Activated CD4-positive, alpha-beta T cell treated with anti-CD3 and anti-CD28 coated beads for 48 hours (primary cell): ENCODE results near the gene TTBK2.
"Not testable (repeated sequence)": the region's sequence is repeated elsewhere in the genome, so short reads cannot be mapped to it uniquely, and the experiment has no call there.

Experiments used
- DNase-seq: peaks from one replicate; pipeline ENCODE4 v3.0.0-alpha.2; 2020

Gene TTBK2

DNA sequence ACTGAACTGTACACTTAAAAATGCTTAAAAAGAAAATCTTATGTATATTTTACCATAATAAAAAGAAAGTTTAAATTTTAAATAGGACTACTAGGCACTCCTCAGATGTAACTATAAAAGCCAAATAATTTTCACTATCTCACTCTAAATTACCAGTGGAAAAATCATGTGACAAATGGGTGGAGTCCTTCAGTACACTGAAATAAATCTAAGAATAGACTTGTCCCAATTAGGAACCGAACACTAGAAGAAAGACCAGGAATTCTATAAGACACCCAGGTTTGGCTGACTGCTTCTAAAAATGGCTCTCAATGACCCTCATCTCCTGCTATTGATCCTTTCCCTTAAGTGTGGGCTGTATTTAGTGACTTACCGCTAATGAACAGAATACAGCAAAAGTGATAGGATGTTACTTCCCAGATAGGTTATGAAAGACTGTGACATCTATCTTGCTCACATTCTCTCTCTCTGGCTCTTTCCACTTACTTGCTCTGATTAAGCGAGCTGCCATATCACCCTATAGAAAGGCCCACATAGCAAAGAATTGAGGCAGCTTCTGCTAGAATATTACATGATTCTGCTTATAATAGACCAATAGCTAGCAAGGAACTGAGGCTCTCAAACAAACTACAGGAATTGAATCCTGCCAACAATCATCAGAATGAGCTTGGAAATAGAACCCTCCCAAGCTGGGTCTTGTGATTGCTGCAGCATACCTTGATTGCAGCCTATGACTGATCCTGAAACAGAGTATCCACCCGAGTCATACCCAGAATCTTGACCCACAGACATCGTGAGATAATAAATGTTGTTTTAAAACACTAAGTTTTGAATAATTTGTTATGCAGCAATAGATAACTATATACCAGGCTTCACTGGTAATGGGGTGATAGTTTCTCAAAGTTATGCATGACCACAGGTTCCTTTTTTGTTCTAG is 16.9 kb downstream of the TTBK2 start:
- no peak for DNase-seq

GRCh38 chr15:42893911-42894310 is 26.7 kb downstream of the TTBK2 start:
- DNase-seq = not testable (repeated sequence)

GRCh38 chr15:42891569-42891968 is 29.0 kb downstream of the TTBK2 start:
- no peak for DNase-seq

DNA sequence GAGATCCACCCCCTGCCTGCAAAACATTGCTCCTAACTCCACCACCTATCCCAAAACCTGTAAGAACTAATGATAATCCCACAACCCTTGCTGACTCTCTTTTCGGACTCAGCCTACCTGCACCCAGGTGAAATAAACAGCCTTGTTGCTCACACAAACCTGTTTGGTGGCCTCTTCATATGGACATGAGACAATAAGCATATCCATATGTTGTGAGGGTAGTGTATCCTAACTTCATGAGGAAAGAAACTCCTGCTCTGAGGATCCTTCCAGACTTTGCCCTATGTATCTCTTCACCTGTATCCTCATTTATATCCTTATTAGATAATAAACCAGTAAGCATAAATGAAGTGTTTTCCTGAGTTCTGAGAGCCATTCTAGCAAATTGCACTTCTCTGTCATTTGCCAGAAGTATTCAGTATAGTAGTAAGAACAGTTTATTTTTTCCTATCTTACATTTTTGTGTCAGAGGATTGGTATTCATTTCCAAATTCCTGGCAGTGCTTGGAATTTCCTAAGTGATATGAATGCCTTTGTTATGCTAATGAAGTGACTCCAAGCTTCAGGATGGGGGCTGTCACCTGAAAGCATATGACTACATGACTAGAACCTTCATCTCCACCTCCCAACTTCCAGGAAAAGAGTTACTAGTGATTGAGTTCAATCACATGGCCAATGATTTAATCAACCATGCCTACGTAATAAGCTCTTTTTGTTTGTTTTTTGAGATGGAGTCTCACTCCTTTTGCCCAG is 30.2 kb downstream of the TTBK2 start:
- no peak for DNase-seq

DNA sequence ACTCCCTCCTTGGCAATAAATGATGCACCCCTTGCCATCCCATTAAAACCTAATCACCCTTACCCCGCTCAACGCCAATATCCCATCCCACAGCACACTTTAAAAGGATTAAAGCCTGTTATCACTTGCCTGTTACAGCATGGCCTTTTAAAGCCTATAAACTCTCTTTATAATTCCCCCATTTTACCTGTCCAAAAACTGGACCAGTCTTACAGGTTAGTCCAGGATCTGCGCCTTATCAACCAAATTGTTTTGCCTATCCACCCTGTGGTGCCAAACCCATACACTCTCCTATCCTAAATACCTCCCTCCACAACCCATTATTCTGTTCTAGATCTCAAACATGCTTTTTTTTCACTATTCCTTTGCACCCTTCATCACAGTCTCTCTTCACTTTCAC is 33.2 kb downstream of the TTBK2 start:
- not testable (repeated sequence) for DNase-seq

GRCh38 chr15:42880121-42880520 is 40.5 kb downstream of the TTBK2 start:
- no peak for DNase-seq

DNA sequence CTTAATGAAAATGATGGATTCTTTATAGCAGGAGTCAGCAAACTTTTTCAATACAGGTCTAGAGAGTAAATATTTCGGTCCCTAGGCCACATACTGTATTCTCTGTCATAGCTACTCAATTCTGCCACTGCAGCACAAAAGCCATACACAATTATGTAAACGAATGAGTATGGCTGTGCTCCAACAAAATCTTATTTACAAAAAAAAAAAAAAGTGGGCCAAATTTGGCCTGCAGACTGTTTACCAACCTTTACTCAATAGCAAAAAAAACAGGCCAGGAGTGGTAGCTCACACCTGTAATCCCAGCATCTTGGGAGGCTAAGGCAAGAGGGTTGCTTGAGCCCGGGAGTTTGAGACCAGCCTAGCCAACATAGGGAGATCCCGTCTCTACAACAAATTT is 41.1 kb downstream of the TTBK2 start:
- no peak for DNase-seq

- no peak for DNase-seq
These were observed 44.4 kb downstream of the TTBK2 start for GRCh38 chr15:42876224-42876623.

DNA sequence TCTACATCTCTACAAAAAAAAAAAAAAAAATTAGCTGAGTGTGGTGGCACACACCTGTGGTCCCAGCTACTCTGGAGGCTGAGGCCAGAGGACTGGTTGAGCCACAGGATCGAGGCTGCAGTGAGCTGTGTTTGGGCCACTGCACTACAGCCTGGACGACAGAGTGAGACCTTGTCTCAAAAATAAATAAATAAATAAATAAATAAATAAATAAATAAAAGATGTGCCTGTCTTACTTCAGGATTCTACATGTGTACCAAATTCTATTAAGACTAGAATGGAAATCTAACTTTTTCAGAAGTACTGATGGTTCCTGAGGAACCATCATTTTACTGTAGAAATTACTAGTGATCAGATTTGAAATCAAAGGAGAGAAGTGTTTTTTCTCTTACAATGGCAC is 51.9 kb downstream of the TTBK2 start:
- no peak for DNase-seq

DNA sequence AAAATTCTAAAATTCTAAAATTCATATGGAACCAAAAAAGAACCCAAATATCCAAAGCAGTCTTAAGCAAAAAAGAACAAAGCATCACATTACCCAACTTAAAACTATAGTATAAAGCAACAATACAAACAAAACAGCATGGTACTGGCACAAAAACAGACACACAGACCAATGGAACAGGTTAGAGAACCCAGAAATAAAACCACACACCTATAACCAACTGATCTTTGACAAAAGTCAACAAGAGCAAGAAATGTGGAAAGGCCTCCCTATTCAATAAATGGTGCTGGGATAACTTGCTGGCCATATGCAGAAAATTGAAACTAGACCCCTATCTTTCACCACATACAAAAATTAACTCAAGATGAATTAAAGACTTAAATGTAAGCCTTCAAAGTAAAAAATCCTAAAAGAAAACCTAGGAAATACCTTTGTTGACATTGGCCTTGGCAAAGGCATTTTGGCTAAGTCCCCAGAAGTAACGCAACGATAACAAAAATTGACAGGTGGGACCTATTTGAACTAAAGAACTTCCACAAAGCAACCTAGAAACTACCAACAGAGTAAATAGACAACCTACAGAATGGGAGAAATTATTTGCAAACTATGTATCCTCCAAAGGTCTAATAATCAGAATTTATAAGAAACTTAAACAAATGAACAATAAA is 56.9 kb downstream of the TTBK2 start:
- no peak for DNase-seq

- no peak for DNase-seq
These were observed 61.4 kb downstream of the TTBK2 start for GRCh38 chr15:42858999-42859789.

DNA sequence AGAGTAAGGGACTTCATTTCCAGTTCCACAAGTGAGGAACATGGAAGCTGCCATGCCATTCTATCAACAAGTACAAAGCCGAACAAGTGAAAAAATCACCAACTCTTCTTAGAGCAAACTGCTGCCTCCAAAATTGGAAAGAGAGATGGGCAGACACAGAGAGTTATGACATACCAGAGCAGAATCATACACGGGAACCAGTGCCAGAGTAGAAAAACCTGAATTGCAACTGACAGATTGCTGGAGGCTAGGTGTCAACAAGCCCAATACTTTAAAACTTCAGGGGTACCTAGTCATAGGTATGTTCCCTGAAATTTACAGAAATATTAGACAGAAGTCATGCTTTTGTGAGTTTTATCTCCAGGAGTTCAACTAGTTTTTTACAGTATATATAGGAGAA is 62.0 kb downstream of the TTBK2 start:
- DNase-seq = no peak

GRCh38 chr15:42854576-42854975 is 66.0 kb downstream of the TTBK2 start:
- DNase-seq = no peak

DNA sequence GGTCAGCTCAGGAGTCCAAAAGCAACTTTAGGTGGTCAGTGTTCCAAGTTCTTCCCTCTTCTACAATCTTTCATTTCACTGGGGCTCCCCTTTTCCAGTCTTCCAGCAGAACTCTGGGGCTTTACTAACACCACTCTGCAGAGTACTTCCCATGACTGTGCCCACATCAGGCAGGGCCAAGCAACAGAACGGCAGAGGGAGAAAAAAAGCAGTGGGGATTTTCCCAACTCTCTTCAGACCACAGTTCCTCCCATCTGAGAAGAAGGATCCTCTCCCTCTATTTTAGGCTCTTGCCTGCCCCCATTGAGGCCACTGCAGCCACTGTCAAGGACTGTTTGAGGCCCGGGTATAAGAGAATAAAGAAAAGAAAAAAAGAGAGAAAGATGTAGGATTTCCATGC is 70.7 kb downstream of the TTBK2 start:
- DNase-seq = no peak

DNA sequence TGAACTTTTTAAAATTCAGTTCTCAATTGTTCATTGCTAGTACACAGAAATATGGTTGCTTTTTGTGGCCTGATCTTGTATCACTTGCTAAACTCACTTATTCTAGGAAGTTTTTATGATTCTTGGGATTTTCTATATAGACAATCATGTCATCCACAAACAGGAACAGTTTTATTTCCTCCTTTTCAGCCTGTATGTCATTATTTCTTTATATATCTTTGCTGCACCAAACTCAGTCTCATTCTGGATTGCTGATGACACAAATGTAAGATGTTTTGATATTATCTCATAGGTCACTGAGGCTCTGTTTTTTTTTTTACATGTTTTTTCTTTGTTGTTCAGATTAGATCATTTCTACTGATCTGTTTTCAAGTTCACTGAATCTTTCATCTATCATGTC is 71.7 kb downstream of the TTBK2 start:
- DNase-seq = no peak

DNA sequence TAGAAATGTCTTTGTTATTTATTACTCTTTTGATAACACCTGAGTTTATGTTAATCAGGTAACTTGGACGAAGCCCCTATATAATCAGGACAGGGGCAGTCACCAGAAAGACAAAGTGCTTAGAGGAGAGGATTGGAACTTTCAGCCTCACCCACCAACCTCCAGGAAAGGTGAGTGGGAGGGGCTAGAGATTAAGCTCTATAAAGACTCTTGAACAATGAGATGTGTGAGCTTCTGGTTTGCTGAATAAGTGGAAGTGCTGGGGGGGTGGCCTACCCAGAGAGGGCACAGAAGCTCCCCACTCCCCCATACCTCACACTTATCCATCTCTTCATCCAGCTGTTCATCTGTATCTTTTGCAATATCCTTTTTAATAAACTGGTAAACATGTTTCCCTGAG is 73.9 kb downstream of the TTBK2 start:
- DNase-seq = no peak

DNA sequence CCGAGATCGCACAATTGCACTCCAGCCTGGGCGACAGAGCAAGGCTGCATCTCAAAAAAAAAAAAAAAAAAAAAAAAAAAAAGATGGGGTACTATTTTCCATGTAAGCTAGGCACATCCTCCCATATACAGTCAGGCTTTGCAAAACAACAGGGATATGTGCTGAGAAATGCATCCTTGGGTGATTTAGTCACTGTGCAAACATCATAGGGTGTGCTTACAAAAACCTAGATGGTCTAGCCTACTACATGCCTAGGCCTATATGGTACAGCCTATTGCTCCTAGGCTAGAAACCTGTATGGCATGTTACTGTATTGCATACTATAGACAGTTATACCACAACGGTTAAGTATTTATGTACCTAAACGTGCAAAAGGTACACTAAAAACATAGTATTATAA is 75.0 kb downstream of the TTBK2 start:
- DNase-seq = no peak

- DNase-seq = no peak
These were observed 76.9 kb downstream of the TTBK2 start for GRCh38 chr15:42843699-42844098.

DNA sequence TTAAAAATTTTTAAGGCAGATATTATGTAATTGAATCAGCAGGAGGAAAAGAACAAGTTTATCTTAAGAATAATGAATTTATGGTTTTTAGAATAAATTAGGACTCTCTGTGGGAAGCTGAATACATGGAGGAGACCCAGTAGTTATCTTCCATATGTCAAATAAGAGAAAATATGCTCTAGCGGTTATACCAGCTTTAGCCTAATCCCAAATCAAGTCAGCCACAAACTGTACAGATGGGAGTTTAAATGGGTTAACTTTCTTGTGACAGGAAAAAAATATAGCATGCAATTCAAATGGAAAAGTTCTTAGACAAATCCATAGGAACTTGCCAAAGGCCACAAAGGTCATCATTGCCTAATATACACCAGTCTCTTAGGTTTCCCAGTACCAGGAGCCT is 84.3 kb downstream of the TTBK2 start:
- no peak for DNase-seq

DNA sequence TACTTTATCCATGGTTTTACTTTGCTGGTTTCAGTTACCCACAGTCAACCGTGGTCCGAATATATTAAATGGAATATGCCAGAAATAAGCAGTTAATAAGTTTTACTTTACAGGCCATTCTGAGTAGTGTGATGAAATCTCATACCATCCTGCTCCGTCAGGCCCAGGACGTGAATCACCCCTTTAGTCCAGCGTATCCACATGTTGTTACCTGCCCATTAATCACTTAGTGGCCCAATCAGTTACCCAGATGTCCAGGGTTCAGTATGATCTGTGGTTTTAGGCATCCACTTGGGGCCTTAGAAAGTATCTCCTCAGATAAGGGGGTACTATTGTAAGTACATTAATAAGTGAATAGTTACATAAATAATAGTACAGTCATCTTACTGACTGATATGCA is 88.0 kb downstream of the TTBK2 start:
- no peak for DNase-seq

GRCh38 chr15:42826251-42826890 is 94.2 kb downstream of the TTBK2 start:
- no peak for DNase-seq

- no peak for DNase-seq
These were observed 95.0 kb downstream of the TTBK2 start for GRCh38 chr15:42825599-42825998.
